ENCODE measurements around the gene EXO1. TPM values are rescaled to one million over a fixed set of nuclear protein-coding genes. Genes with fewer than 3 reads are reported as not detected.
"Not testable (repeated sequence)": the region's sequence is repeated elsewhere in the genome, so short reads cannot be mapped to it uniquely, and the experiment has no call there.

The EXO1 gene
- total and polyA plus RNA-seq, 9 of the 15 experiments (the other 6 are each of a cell fraction or from before 2014, with no cell fraction given), result 36.0 to 125 (median 83.9) TPM

GRCh38 chr1:241855545-241856140 lies 7.6 kb downstream of the EXO1 start:
- ATAC-seq; H3K9ac ChIP-seq (ENCODE audit: insufficient read depth in 1 of 2, low read depth in 2 of 2, low read length in 2 of 2); H3K27ac ChIP-seq (ENCODE audit: extremely low read depth, low read depth, low read length); H3K27me3 ChIP-seq (ENCODE audit: control insufficient read depth in 2 of 2, insufficient read depth in 2 of 2, low read length in 2 of 2); H3K9me1 ChIP-seq (ENCODE audit: control insufficient read depth, insufficient read depth, low read length); in situ Hi-C loops (cut with MboI); FAIRE-seq; H3K4me3 ChIP-seq; H3K4me1 ChIP-seq (replicated peaks in 1 of 2; ENCODE audit: control insufficient read depth in 2 of 2, insufficient read depth in 2 of 2, low read length in 2 of 2); CTCF ChIA-PET (ENCODE audit: low intra/inter-chr PET ratio); H3K4me2 ChIP-seq (ENCODE audit: insufficient read depth, low read length); H2AFZ ChIP-seq (ENCODE audit: low read depth, low read length); BruUV-seq (replicated peaks); intact Hi-C loops (cut with micrococcal nuclease); H4K20me1 ChIP-seq (replicated peaks; ENCODE audit: control insufficient read depth, insufficient read depth, low read length); H3K9me3 ChIP-seq (replicated peaks; ENCODE audit: control insufficient read depth, insufficient read depth, low read depth, low read length); DNase-seq (ENCODE audit: extremely low read depth in 1 of 4, low spot score in 3 of 4): not testable (repeated sequence)
- peaks cover 34% of the 10 kb centered on the region for H3K79me2 ChIP-seq (ENCODE audit: control insufficient read depth, insufficient read depth, low read length)
- peak; percentile 49 for TF ChIP-seq RBM22 (IDR thresholded peaks at IDR 0.05; ENCODE audit: low read depth, low read length, poor library complexity, severe bottlenecking)
- TF ChIP-seq POLR2G (IDR thresholded peaks at IDR 0.05; ENCODE audit: low read depth, low read length), result peak; percentile 72
- peak; percentile 56; the same call in 1 of the 2 replicates for TF ChIP-seq RBFOX2 (IDR thresholded peaks at IDR 0.05; ENCODE audit: low read depth, low read length)
- peak; percentile 92 for TF ChIP-seq ZBTB33 (CRISPR knock-in tag; IDR thresholded peaks at IDR 0.05)
- peaks cover 89% of the 10 kb centered on the region for H3K36me3 ChIP-seq (ENCODE audit: control insufficient read depth, insufficient read depth, low read length)
- 95% methylated on average over 35 of the region's 41 CpGs for WGBS (ENCODE audit: insufficient coverage, low coverage, missing lambda C conversion rate)
- POLR2A ChIA-PET, result interaction anchor here (0.6 to 1.6 kb wide), 4 partner anchors 8 to 269 kb away, joined by 3 to 7 read pairs (median 4); no protein-coding TSS in a partner anchor
